GM12878 (cell line): ENCODE results near the gene CRTAP. TPM values are rescaled to one million over a fixed set of nuclear protein-coding genes. Genes with fewer than 3 reads are reported as not detected.

Experiments
- ATAC-seq: fragments of 200-7000 bp; cut with Tn5 transposase; 3 replicates; pipeline ENCODE4 v1.9.1; 2020; ENCODE audit warnings: mild to moderate bottlenecking, moderate library complexity
- BruUV-seq: library from RNA; stranded (reverse); fragments of 400-500 nt; replicated peaks from 2 replicates; lab custom pipeline; 2021; lab: Mats Ljungman, UMichigan
- CTCF ChIA-PET: fragments of 300-600 bp; sonication (Branson Sonifier 250); formaldehyde crosslinking; extraction: SDS; loops from one replicate; lab custom pipeline; 2021; ENCODE audit warnings: inconsistent platforms; lab: Yijun Ruan, JAX
- POLR2A ChIA-PET: fragments of 350-600 bp; formaldehyde crosslinking; extraction: SDS; loops from one replicate; lab custom pipeline; 2021; ENCODE audit warnings: inconsistent platforms; lab: Charles Lee
- RAD21 ChIA-PET: fragments of 300-600 bp; sonication (Branson Sonifier 250); formaldehyde crosslinking; loops from one replicate; lab custom pipeline; 2023; ENCODE audit warnings: antibody characterized with exemption; ENCODE audit not compliant: unreplicated experiment; lab: Charles Lee
- SMC1A ChIA-PET: fragments of 300-600 bp; sonication (Branson Sonifier 250); formaldehyde crosslinking; loops from one replicate; lab custom pipeline; 2023; ENCODE audit not compliant: unreplicated experiment, uncharacterized antibody; lab: Charles Lee
- DNase-seq: peaks from one replicate; pipeline ENCODE4 v3.0.0-alpha.2; 2011; ENCODE audit warnings: low read depth, low spot score
- FAIRE-seq: peaks from 3 replicates; lab custom pipeline; 2011; peaks lifted over from hg19 to GRCh38; lab: Jason Lieb, UNC
- H2AFZ ChIP-seq: 2 replicates; pipeline ENCODE4 v1.6.0; 2011; ENCODE audit warnings: low read depth, low read length, control low read depth; ENCODE audit not compliant: control insufficient read depth
- H3K27ac ChIP-seq: 2 replicates; pipeline ENCODE4 v1.5.1; 2011; ENCODE audit warnings: control low read depth; ENCODE audit not compliant: control insufficient read depth, insufficient read depth
- H3K27me3 ChIP-seq, 2 experiments: replicated peaks in 1 of 2; 2 replicates each; pipeline versions ENCODE4 v1.6.0 to v1.6.1; 2011; ENCODE audit warnings: low read length in 1 of 2; ENCODE audit not compliant: control insufficient read depth in 2 of 2, insufficient read depth in 2 of 2
- H3K36me3 ChIP-seq, 2 experiments: 2 replicates each; pipeline ENCODE4 v1.5.1; 2011; ENCODE audit warnings: low read length in 1 of 2; ENCODE audit not compliant: control insufficient read depth in 2 of 2, insufficient read depth in 2 of 2
- H3K4me1 ChIP-seq: 2 replicates; pipeline ENCODE4 v1.6.1; 2011; ENCODE audit warnings: mild to moderate bottlenecking, low read length, moderate library complexity, mixed read lengths; ENCODE audit not compliant: control insufficient read depth, insufficient read depth
- H3K4me2 ChIP-seq: 2 replicates; pipeline ENCODE4 v1.6.0; 2011; ENCODE audit warnings: control low read depth; ENCODE audit not compliant: control insufficient read depth, insufficient read depth
- H3K4me3 ChIP-seq: fragments of 200-600 bp; sonication (generic); 2 replicates; pipeline ENCODE4 v1.5.1; 2016
- H3K79me2 ChIP-seq: 2 replicates; pipeline ENCODE4 v1.6.0; 2011; ENCODE audit warnings: low read length; ENCODE audit not compliant: control insufficient read depth, insufficient read depth
- H3K9ac ChIP-seq: 2 replicates; pipeline ENCODE4 v1.8.0; 2011; ENCODE audit warnings: low read length, control low read depth, mixed read lengths; ENCODE audit not compliant: control insufficient read depth, insufficient read depth
- H3K9me3 ChIP-seq: replicated peaks from 3 replicates; pipeline ENCODE4 v1.5.1; 2011; ENCODE audit warnings: mild to moderate bottlenecking, low read length; ENCODE audit not compliant: control insufficient read depth, insufficient read depth
- H4K20me1 ChIP-seq: 2 replicates; pipeline ENCODE4 v1.6.0; 2011; ENCODE audit not compliant: control insufficient read depth, insufficient read depth
- BCL11A ChIP-seq: IDR thresholded peaks from 2 replicates; pipeline ENCODE4 v1.6.1; 2011; ENCODE audit warnings: low read depth, low read length
- CEBPB ChIP-seq, 2 experiments: fragments of 150-350 bp in 1 of 2; IDR thresholded peaks; 2 replicates each; pipeline ENCODE4 v1.6.1; 2012 to 2014; ENCODE audit warnings: low read depth in 2 of 2, low read length in 2 of 2, borderline replicate concordance in 1 of 2, inconsistent platforms in 1 of 2
- CREM ChIP-seq: IDR thresholded peaks from 2 replicates; pipeline ENCODE4 v1.6.1; 2014; ENCODE audit warnings: antibody characterized with exemption, low read depth
- EED ChIP-seq: sonication (generic); IDR thresholded peaks from 2 replicates; pipeline ENCODE4 v1.6.1; 2016; ENCODE audit warnings: antibody characterized with exemption, low read depth
- ETV6 ChIP-seq, 2 experiments: fragments of 450-650 bp in 1 of 2; IDR thresholded peaks in 1 of 2; conservative IDR thresholded peaks in 1 of 2; 2 replicates each; pipeline ENCODE4 v1.6.1; 2014; ENCODE audit warnings: antibody characterized with exemption in 1 of 2, borderline replicate concordance in 1 of 2, low read depth in 1 of 2, mild to moderate bottlenecking in 1 of 2, moderate library complexity in 1 of 2
- JUNB ChIP-seq: IDR thresholded peaks from 2 replicates; pipeline ENCODE4 v1.6.1; 2016; ENCODE audit warnings: antibody characterized with exemption, mild to moderate bottlenecking
- KLF5 ChIP-seq: fragments of 450-650 bp; IDR thresholded peaks from 2 replicates; pipeline ENCODE4 v1.6.1; 2014; ENCODE audit warnings: mild to moderate bottlenecking; ENCODE audit not compliant: partially characterized antibody
- MXI1 ChIP-seq: fragments of 150-350 bp; IDR thresholded peaks from 2 replicates; pipeline ENCODE4 v1.6.1; 2011; ENCODE audit warnings: low read depth, mild to moderate bottlenecking, inconsistent platforms, low read length, improper control_type of control experiment
- NFIC ChIP-seq: IDR thresholded peaks from 2 replicates; pipeline ENCODE4 v1.6.1; 2012; ENCODE audit warnings: low read depth, mild to moderate bottlenecking, inconsistent platforms, low read length, moderate library complexity
- RUNX3 ChIP-seq: IDR thresholded peaks from 2 replicates; pipeline ENCODE4 v1.6.1; 2012; ENCODE audit warnings: low read length, inconsistent platforms
- SRF ChIP-seq, 2 experiments: IDR thresholded peaks; 2 replicates each; pipeline ENCODE4 v1.6.1; 2011; ENCODE audit warnings: low read depth in 2 of 2, low read length in 2 of 2, mild to moderate bottlenecking in 1 of 2, moderate library complexity in 1 of 2
- TCF3 ChIP-seq: IDR thresholded peaks from 2 replicates; pipeline ENCODE4 v1.6.1; 2012; ENCODE audit warnings: low read depth, mild to moderate bottlenecking, low read length, borderline replicate concordance; ENCODE audit not compliant: insufficient read depth
- WGBS: methylation state at CpG from one replicate; pipeline ENCODE4 v1.1.6; 2016; ENCODE audit warnings: low lambda C conversion rate; ENCODE audit not compliant: insufficient replicate concordance, insufficient coverage; ENCODE audit errors: missing lambda C conversion rate; 5-methylcytosine and 5-hydroxymethylcytosine counted together
- in situ Hi-C: fragments of 300-500 bp; cut with MboI; formaldehyde crosslinking; loops from 9 replicates; pipeline ENCODE4 v1.14.3; 2018; ENCODE audit warnings: mixed read lengths
- intact Hi-C: fragments of 100-400 bp; cut with micrococcal nuclease; formaldehyde crosslinking; loops from one replicate; pipeline ENCODE4 v1.14.2; 2022; ENCODE audit not compliant: unreplicated experiment
- polyA plus RNA-seq, 11 experiments: library from polyadenylated mRNA; depleted of rRNA in 4 of 11; unstranded in 6 of 11; stranded (reverse) in 5 of 11; fragments of >200 nt; fragmentation: Nextera tagmentation in 4 of 11; fragmentation: Illumina TruSeq in 1 of 11; extraction: Ambion mirVana in 4 of 11; extraction: Trizol in 1 of 11; gene quantifications; 1 replicate in 1 of 11; 2 replicates in 10 of 11; pipeline versions ENCODE4 v1.2.1 to v1.2.3, GENCODE V29; 2011 to 2016; ENCODE audit warnings: inconsistent platforms in 2 of 11, missing spikeins in 2 of 11, low read depth in 1 of 11
- total RNA-seq, 4 experiments: library from RNA; depleted of rRNA in 3 of 4; stranded (reverse); fragments of >200 nt in 3 of 4; fragmentation: Illumina TruSeq in 1 of 4; extraction: Trizol in 1 of 4; gene quantifications; 2 replicates each; pipeline versions ENCODE4 v1.2.1 to v1.2.3, GENCODE V29; 2013 to 2021
- TF ChIP-seq, protein P1 (sequence below): IDR thresholded peaks from 2 replicates; pipeline ENCODE4 v1.6.1; 2012; ENCODE audit warnings: low read depth, low read length, improper control_type of control experiment
- TF ChIP-seq, protein P2 (sequence below): IDR thresholded peaks from 2 replicates; pipeline ENCODE4 v1.6.1; 2012; ENCODE audit warnings: low read length, inconsistent platforms
- TF ChIP-seq, protein P3 (sequence below): fragments of 450-650 bp; IDR thresholded peaks from 2 replicates; pipeline ENCODE4 v1.6.1; 2017; ENCODE audit warnings: mild to moderate bottlenecking, moderate library complexity

The CRTAP gene
- total and polyA plus RNA-seq, 10 of the 15 experiments (the other 5 are each of a cell fraction or from before 2014, with no cell fraction given): 6.0 to 42.3 (median 23.3) TPM

DNA sequence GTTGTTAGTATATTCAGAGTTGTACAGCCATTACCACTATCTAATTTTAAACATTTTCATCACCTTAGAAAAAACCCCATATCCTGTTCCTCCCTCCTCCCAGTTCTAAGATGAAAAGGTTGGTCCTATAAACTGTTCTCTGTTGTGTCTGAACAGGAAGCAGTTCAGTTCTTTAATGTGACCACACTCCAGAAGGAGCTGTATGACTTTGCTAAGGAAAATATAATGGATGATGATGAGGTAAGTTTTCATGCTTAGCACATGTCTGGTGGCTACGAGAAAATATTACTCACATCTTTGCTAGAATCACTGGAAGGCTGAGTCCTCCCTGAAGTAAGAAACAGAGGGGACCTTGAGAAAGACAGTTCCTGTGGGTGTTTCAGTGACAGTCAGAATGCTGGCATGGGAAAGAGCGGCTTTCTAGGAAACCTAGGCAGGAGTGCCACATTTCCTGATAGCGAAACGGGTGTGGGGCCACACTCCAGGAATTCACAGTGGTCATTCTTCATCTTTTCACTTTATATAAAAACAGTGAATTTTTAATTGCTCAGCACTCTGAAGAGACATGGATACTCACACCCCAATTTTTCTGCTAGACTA is 20.3 kb downstream of the CRTAP start:
- intact Hi-C loops (loop anchor here (5.0 kb wide), 1 partner anchor 183 kb away; no protein-coding TSS in a partner anchor), in situ Hi-C loops (loop anchor here (5.0 kb wide), 2 partner anchors 238 to 653 kb away; no protein-coding TSS in a partner anchor)
- FAIRE-seq: no peak
- ChIA-PET RAD21 (interaction anchor here (1.7 kb wide), 1 partner anchor 239 kb away, joined by 12 read pairs; no protein-coding TSS in a partner anchor), SMC1A (interaction anchor here (1.3 to 3.9 kb wide), 3 partner anchors 21 to 239 kb away, joined by 3 to 34 read pairs (median 3); no protein-coding TSS in a partner anchor), POLR2A (no interaction called here), CTCF (interaction anchor here (1.0 to 12.2 kb wide), 5 partner anchors 11 to 653 kb away, joined by 3 to 319 read pairs (median 4); no protein-coding TSS in a partner anchor)
- Histone ChIP-seq H3K79me2 (no peaks in the 10 kb centered on the region), H4K20me1 (no peaks in the 10 kb centered on the region), H3K4me2 (no peak overlapping the region), H3K27me3 (no peaks in the 10 kb centered on the region), H3K36me3 (no peaks in the 10 kb centered on the region; a peak in 1 of 4 replicates), H2AFZ (no peak overlapping the region), H3K4me3 (no peak overlapping the region), H3K9ac (no peak overlapping the region), H3K9me3 (no peaks in the 10 kb centered on the region), H3K4me1 (peaks cover 4% of the 10 kb centered on the region; the same call in 1 of the 2 replicates), H3K27ac (0 out of 2 replicates have a peak overlapping the region, but pooled peaks have one; percentile 5)
- no peak for DNase-seq
- 44% methylated on average over 4 of the region's 4 CpGs for WGBS
- BruUV-seq: no TSS peak
- ATAC-seq: peak; percentile 48
- no peak for TF ChIP-seq KLF5
- TF ChIP-seq ETV6 (conservative IDR thresholded peaks at IDR 0.05 in 1 of 2, IDR thresholded peaks at IDR 0.05 in 1 of 2; ENCODE audit: borderline replicate concordance in 1 of 2, low read depth in 1 of 2): peak in 1 of 2 experiments; percentile 44; a peak in 1 of 4 replicates
- TF ChIP-seq NFIC: peak; percentile 93
- no peak for TF ChIP-seq SRF (IDR thresholded peaks at IDR 0.05; ENCODE audit: low read depth in 2 of 2, low read length in 2 of 2)
- peak in 1 of 2 experiments; percentile 73; a peak in 1 of 4 replicates for TF ChIP-seq CEBPB (IDR thresholded peaks at IDR 0.05; ENCODE audit: borderline replicate concordance in 1 of 2, low read depth in 2 of 2, low read length in 2 of 2)
- TF ChIP-seq CREM: peak; percentile 68; the same call in 1 of the 2 replicates
- TF ChIP-seq, protein P1, sequence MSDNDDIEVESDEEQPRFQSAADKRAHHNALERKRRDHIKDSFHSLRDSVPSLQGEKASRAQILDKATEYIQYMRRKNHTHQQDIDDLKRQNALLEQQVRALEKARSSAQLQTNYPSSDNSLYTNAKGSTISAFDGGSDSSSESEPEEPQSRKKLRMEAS: no peak
- peak; percentile 64 for TF ChIP-seq JUNB
- TF ChIP-seq MXI1: no peak
- TF ChIP-seq EED: peak; percentile 89
- TF ChIP-seq, protein P2, sequence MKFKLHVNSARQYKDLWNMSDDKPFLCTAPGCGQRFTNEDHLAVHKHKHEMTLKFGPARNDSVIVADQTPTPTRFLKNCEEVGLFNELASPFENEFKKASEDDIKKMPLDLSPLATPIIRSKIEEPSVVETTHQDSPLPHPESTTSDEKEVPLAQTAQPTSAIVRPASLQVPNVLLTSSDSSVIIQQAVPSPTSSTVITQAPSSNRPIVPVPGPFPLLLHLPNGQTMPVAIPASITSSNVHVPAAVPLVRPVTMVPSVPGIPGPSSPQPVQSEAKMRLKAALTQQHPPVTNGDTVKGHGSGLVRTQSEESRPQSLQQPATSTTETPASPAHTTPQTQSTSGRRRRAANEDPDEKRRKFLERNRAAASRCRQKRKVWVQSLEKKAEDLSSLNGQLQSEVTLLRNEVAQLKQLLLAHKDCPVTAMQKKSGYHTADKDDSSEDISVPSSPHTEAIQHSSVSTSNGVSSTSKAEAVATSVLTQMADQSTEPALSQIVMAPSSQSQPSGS: peak; percentile 73
- TF ChIP-seq BCL11A: no peak
- no peak for TF ChIP-seq TCF3
- peak; percentile 91 for TF ChIP-seq RUNX3
- TF ChIP-seq, protein P3, sequence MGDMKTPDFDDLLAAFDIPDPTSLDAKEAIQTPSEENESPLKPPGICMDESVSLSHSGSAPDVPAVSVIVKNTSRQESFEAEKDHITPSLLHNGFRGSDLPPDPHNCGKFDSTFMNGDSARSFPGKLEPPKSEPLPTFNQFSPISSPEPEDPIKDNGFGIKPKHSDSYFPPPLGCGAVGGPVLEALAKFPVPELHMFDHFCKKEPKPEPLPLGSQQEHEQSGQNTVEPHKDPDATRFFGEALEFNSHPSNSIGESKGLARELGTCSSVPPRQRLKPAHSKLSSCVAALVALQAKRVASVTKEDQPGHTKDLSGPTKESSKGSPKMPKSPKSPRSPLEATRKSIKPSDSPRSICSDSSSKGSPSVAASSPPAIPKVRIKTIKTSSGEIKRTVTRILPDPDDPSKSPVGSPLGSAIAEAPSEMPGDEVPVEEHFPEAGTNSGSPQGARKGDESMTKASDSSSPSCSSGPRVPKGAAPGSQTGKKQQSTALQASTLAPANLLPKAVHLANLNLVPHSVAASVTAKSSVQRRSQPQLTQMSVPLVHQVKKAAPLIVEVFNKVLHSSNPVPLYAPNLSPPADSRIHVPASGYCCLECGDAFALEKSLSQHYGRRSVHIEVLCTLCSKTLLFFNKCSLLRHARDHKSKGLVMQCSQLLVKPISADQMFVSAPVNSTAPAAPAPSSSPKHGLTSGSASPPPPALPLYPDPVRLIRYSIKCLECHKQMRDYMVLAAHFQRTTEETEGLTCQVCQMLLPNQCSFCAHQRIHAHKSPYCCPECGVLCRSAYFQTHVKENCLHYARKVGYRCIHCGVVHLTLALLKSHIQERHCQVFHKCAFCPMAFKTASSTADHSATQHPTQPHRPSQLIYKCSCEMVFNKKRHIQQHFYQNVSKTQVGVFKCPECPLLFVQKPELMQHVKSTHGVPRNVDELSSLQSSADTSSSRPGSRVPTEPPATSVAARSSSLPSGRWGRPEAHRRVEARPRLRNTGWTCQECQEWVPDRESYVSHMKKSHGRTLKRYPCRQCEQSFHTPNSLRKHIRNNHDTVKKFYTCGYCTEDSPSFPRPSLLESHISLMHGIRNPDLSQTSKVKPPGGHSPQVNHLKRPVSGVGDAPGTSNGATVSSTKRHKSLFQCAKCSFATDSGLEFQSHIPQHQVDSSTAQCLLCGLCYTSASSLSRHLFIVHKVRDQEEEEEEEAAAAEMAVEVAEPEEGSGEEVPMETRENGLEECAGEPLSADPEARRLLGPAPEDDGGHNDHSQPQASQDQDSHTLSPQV: no peak
